ENCODE data around the gene TRUB1.

- TF ChIP-seq CTCF (IDR thresholded peaks at IDR 0.05) (no peak), POLR2A (IDR thresholded peaks at IDR 0.05) (no peak)
These were observed 88.7 kb downstream of the TRUB1 start for GRCh38 chr10:115026746-115027140.
